Stimulated activated CD8-positive, alpha-beta memory T cell treated with anti-CD3 and anti-CD28 coated beads, Interleukin-15, amount 100 ng/mL, for 4 hours (primary cell): Measurements from ENCODE around the gene ARHGEF19.

ENCODE experiments used
- DNase-seq, 2 donors: peaks; one replicate each; pipeline ENCODE4 v3.0.0-alpha.2; 2020; ENCODE audit warnings: low read depth in 2 of 2

The ARHGEF19 gene

DNA sequence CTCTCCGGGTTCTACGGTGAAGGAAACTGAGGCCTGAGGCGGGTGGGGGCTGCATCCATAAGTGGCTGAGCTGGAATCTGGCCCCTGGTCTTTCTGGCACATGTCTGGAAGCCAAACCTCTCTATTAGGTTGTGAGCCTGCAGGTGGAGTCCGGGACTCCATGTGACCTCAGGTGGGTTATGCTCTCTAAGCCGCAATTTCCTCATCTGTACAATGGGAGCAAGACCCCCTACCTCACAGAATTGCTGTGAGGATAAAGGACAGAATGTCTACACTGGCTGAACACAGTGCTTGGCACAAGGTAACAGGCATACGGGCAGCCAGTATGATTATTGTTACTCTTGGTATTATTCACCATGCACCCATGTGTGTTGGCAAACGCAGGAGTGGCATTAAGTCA lies 63.3 kb downstream of the ARHGEF19 start:
- no peak for DNase-seq

DNA sequence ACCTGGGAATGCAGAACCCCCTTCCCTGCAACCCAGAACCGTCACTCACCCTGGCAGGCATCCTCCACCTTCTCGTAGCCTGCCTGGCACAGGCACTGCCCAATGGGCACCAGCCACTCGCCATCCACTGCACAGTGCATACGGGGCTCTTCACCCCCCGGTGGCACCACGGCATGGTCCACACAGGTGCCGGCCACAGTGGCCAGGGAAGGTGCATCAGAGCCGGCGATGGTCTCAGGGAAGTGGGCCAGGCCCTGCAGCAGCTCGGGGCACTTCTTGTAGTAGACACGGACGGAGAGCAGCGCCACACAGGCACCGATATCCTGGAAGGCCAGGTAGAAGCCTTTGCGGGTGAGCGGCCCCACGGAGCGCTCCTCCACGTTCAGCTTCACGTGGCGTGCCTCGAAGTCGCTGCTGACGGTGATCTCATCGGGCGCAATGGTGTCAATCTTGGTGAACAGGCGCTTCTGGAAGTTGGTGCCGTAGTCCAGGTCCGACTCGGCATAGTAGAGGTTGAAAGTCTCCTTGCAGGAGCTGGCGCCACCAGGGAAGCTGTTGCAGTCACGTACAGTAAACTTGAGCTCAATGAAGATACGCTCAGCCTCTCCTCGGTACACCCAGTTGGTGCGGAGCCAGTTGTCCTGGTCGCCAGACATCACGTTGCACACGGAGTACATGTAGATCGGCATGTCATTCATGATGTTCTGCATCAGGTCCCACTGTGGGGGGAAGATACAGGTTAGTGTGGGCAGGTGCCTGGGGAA lies 63.9 kb downstream of the ARHGEF19 start:
- DNase-seq: no peak
